K562 (cell line): Measurements from ENCODE around the gene BMI1.

ENCODE experiments used
- EP300 ChIP-seq: IDR thresholded peaks from 2 replicates; pipeline ENCODE4 v1.6.1; 2012; ENCODE audit warnings: low read length, improper control_type of control experiment
- TFAM ChIP-seq: fragments of 250-450 bp; sonication (Bioruptor Pico); conservative IDR thresholded peaks from 2 replicates; pipeline ENCODE4 v1.5.0; 2021; ENCODE audit warnings: mild to moderate bottlenecking, moderate library complexity
- ZC3H8 ChIP-seq: fragments of 450-650 bp; IDR thresholded peaks from 2 replicates; pipeline ENCODE4 v1.6.1; 2017

- TF ChIP-seq TFAM (CRISPR knock-in tag): no peak
- no peak for TF ChIP-seq ZC3H8
- no peak for TF ChIP-seq EP300
These were observed 40.8 kb upstream of the BMI1 start for GRCh38 chr10:22280078-22280477.
